GM06990 (cell line): ENCODE measurements around the gene MAPK4.

Experiments
- DNase-seq: peaks from one replicate; pipeline ENCODE4 v3.0.0-alpha.2; 2011; ENCODE audit not compliant: insufficient read length; ENCODE audit errors: extremely low read depth
- H3K27me3 ChIP-seq: replicated peaks from 2 replicates; pipeline ENCODE4 v1.6.0; 2011; ENCODE audit warnings: low read length; ENCODE audit not compliant: control insufficient read depth, insufficient read depth
- H3K36me3 ChIP-seq: 2 replicates; pipeline ENCODE4 v1.5.1; 2011; ENCODE audit warnings: low read length; ENCODE audit not compliant: control insufficient read depth, insufficient read depth
- H3K4me3 ChIP-seq: replicated peaks from 2 replicates; pipeline ENCODE4 v1.5.1; 2011; ENCODE audit warnings: low read depth, mild to moderate bottlenecking, control low read depth, low read length
- TF ChIP-seq, protein P1 (sequence below): IDR thresholded peaks from 2 replicates; pipeline ENCODE4 v1.5.1; 2011; ENCODE audit warnings: low read length, control low read depth, mild to moderate bottlenecking, inconsistent platforms; ENCODE audit not compliant: insufficient read depth, poor library complexity, severe bottlenecking

MAPK4 gene

DNA sequence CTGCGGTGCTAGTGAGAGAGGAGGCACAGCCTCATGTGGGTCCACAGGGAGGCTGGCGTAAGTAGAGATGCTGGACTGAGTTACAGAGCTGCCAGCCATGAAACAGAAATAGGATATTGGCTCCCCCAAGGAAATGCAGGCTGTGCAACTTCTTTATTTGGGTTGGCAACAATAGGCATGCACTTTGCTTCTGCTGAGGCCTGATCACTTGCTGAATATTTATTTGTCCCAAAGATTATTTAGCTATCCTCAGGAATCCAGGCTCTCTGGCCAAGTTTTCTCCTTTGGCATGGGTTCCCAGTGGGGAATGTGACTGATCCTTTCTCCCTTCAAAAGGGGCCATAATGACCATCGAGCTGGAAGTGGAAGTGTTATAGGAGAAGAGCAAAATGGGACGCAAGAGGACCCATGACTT, 60.0 kb downstream of the MAPK4 start:
- DNase-seq = no peak
- no peak overlapping the region for H3K4me3 ChIP-seq
- H3K27me3 ChIP-seq = peaks cover 1% of the 10 kb centered on the region; the same call in 1 of the 2 replicates
- no peaks in the 10 kb centered on the region for H3K36me3 ChIP-seq
- TF ChIP-seq, protein P1, sequence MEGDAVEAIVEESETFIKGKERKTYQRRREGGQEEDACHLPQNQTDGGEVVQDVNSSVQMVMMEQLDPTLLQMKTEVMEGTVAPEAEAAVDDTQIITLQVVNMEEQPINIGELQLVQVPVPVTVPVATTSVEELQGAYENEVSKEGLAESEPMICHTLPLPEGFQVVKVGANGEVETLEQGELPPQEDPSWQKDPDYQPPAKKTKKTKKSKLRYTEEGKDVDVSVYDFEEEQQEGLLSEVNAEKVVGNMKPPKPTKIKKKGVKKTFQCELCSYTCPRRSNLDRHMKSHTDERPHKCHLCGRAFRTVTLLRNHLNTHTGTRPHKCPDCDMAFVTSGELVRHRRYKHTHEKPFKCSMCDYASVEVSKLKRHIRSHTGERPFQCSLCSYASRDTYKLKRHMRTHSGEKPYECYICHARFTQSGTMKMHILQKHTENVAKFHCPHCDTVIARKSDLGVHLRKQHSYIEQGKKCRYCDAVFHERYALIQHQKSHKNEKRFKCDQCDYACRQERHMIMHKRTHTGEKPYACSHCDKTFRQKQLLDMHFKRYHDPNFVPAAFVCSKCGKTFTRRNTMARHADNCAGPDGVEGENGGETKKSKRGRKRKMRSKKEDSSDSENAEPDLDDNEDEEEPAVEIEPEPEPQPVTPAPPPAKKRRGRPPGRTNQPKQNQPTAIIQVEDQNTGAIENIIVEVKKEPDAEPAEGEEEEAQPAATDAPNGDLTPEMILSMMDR = no peak

DNA sequence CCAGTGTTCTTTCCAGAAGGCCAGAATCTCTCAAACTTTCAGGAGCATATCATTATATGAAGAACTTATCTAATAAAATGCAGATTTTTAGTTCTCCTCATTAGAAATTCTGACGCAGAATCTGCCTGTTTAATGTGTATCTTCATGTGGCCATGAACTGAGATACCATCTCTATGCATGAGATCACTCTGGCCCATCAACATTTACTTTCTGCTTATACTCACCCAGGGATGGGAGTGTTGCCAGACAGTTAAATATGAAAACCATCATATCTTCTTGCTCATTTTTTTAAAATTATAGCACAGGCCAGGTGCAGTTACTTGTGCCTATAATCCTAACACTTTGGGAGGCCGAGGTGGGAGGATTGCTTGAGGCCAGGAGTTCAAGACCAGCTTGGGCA, 60.4 kb downstream of the MAPK4 start:
- DNase-seq = no peak
- H3K27me3 ChIP-seq = peaks cover 1% of the 10 kb centered on the region; the same call in 1 of the 2 replicates
- H3K36me3 ChIP-seq = no peaks in the 10 kb centered on the region
- H3K4me3 ChIP-seq = no peak overlapping the region
- TF ChIP-seq, protein P1 = no peak

DNA sequence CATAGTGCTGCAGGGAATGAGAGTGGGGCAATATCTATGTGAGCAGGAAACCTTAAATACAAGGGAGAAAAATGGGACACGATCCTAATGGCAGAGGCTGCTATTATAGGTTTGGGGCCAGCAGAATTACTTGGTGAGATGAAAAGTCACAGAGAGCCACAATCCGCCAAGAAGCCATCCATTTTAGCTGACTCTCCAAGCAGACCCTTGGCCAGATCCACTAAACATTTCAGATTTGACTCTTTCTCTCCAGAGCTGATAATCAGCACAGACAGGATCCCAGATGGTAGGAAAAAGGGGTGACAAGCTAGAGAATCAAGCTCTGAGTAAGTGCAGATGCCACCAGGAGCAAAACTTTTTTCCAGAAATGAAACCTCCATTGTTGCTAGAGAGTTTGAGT, 61.5 kb downstream of the MAPK4 start:
- no peak for DNase-seq
- Histone ChIP-seq H3K4me3 (no peak overlapping the region), H3K27me3 (peaks cover 1% of the 10 kb centered on the region; the same call in 1 of the 2 replicates)

DNA sequence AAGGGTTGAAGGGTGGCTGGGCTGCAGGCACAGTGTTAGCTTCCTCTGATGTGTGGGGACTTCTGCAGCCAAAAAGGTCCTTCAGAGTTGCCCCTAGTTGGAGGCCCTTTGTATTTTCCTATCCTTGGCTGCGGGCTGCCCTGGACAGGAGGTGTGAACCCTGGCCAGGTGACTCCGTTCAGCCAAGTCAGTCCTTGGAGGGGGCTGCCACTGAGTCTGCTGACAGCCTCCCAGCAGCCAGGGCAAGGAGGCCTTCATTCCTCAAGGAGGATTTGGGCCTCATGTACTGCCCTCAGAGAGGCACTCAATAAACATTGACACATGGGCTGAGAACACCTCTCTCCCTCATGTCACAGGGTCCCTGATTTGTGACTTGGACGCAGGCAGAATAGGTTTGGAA, 62.4 kb downstream of the MAPK4 start:
- H3K27me3 ChIP-seq = peaks cover 1% of the 10 kb centered on the region; the same call in 1 of the 2 replicates
- no peaks in the 10 kb centered on the region for H3K36me3 ChIP-seq
- TF ChIP-seq, protein P1 = no peak
- no peak overlapping the region for H3K4me3 ChIP-seq
- no peak for DNase-seq

More for the DNA sequence above, 61.5 kb downstream of the MAPK4 start:
- H3K36me3 ChIP-seq = no peaks in the 10 kb centered on the region
- TF ChIP-seq, protein P1 = no peak

DNA sequence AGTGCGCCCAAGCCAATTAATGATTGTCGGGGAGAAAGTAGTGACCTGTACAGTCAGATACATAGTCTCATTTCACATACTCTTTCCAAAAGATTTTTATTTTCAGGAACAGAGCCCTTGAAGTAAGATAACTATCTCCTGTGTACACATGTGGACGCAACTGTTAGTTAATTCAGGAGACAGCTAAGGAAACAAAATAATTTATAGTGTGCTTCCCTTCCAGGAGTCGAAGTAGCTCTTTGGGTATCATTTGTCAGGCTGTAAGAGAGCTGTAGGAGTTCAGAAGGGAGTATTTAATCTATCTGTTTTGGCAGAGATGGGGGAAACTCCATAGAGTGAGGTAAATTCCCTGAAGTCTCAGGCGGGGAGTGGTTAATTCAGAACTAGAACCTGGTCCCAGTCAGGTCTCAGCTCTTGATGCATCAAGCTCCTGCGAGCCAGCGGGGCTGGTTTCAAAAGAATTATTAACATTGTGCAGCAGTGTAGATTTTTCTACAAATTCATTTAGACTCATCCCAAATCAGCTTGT, 63.0 kb downstream of the MAPK4 start:
- TF ChIP-seq, protein P1 = no peak
- Histone ChIP-seq H3K27me3 (peaks cover 1% of the 10 kb centered on the region; the same call in 1 of the 2 replicates), H3K36me3 (no peaks in the 10 kb centered on the region), H3K4me3 (no peak overlapping the region)
- no peak for DNase-seq
